ENCODE results near the gene HOXA7.

DNA sequence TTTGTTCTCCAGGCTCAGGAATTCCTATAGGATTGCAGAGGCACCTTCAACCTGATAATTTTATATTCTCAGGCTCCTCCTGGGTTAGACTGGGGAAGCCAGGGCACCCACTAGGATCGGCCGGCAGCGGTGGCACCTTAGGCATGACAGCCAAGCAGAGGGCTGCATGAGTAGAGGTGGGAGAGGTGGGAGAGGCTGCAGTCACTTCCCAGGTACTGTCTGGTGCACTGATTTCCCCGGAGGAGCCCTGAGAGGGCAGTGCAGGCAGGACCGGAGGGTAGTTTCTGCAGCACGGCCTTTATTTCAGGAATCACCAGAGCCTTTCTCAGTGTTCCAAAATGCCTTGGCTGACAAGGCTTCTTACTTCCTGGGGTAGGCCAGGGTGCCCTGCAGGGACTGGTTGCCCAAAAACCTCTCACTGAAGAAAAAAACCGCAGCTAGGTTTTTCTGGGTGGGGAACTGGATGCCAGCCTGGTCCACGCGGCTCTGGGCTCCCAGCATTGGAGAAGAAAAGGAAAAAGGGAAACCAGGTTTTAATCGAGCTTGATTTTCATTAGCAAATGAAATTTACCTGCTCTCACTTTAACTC, 47.0 kb upstream of the HOXA7 start:
- TF ChIP-seq CTCF (IDR thresholded peaks at IDR 0.05): no peak
- no peak for TF ChIP-seq POLR2A (IDR thresholded peaks at IDR 0.05)
